GM12865 (cell line): Measurements from ENCODE around the gene PCIF1.

Source experiments
- DNase-seq: peaks from one replicate; pipeline ENCODE4 v3.0.0; 2010; ENCODE audit warnings: low read depth
- H3K4me3 ChIP-seq: 2 replicates; pipeline ENCODE4 v1.5.1; 2011; ENCODE audit warnings: mild to moderate bottlenecking, low read depth, low read length, control low read depth
- CTCF ChIP-seq: IDR thresholded peaks from 2 replicates; pipeline ENCODE4 v1.5.1; 2011; ENCODE audit warnings: low read length, control low read depth, low read depth, inconsistent platforms; ENCODE audit not compliant: insufficient read depth; ENCODE audit errors: missing control alignments

Gene PCIF1

GRCh38 chr20:45997187-45997586 lies 62.7 kb downstream of the PCIF1 start:
- TF ChIP-seq CTCF, result no peak
- DNase-seq, result no peak
- H3K4me3 ChIP-seq, result no peak overlapping the region
